HL-60/S4 treated with phorbol 12-myristate 13-acetate at 8.2 ng/mL for 4 days and 3 days (cell line): ENCODE data around the gene STK16.

Experiments
- in situ Hi-C: fragments of 300-500 bp; cut with MboI; formaldehyde crosslinking; loops from 2 replicates; pipeline ENCODE4 v1.15.0; 2022; ENCODE audit warnings: low sequenced_read_pairs

Gene STK16

GRCh38 chr2:219268294-219268693 lies 23.0 kb downstream of the STK16 start:
- in situ Hi-C loops = no loop called here

- in situ Hi-C loops = no loop called here
Observed at GRCh38 chr2:219269362-219270054, 24.2 kb downstream of the STK16 start.

GRCh38 chr2:219270055-219270372 lies 24.7 kb downstream of the STK16 start:
- in situ Hi-C loops = no loop called here

GRCh38 chr2:219271021-219271420 lies 25.7 kb downstream of the STK16 start:
- in situ Hi-C loops = no loop called here

- in situ Hi-C loops = no loop called here
Observed at GRCh38 chr2:219272356-219272755, 27.1 kb downstream of the STK16 start.

- in situ Hi-C loops = no loop called here
Observed at GRCh38 chr2:219272995-219273394, 27.7 kb downstream of the STK16 start.

- in situ Hi-C loops = no loop called here
Observed at GRCh38 chr2:219273937-219274336, 28.7 kb downstream of the STK16 start.

- in situ Hi-C loops = no loop called here
Observed at GRCh38 chr2:219274361-219274921, 29.2 kb downstream of the STK16 start.

GRCh38 chr2:219277703-219278654 lies 32.7 kb downstream of the STK16 start:
- in situ Hi-C loops = no loop called here

- in situ Hi-C loops = no loop called here
Observed at GRCh38 chr2:219278655-219279150, 33.4 kb downstream of the STK16 start.

- in situ Hi-C loops = no loop called here
Observed at GRCh38 chr2:219279151-219279915, 34.1 kb downstream of the STK16 start, which contains the start of gene DNAJB2. DNAJB2 (plus strand) TSS chr2:219279366; CDS start chr2:219279834, 468 bp downstream.

- in situ Hi-C loops = no loop called here
Observed at GRCh38 chr2:219279916-219280516, 34.7 kb downstream of the STK16 start.

- in situ Hi-C loops = no loop called here
Observed at GRCh38 chr2:219280651-219281050, 35.4 kb downstream of the STK16 start.

- in situ Hi-C loops = no loop called here
Observed at GRCh38 chr2:219281588-219281987, 36.3 kb downstream of the STK16 start.

GRCh38 chr2:219282375-219282774 lies 37.1 kb downstream of the STK16 start:
- in situ Hi-C loops = no loop called here

GRCh38 chr2:219282943-219283581 lies 37.8 kb downstream of the STK16 start:
- in situ Hi-C loops = no loop called here

GRCh38 chr2:219284501-219285372 lies 39.5 kb downstream of the STK16 start:
- in situ Hi-C loops = no loop called here

GRCh38 chr2:219285373-219285735 lies 40.1 kb downstream of the STK16 start:
- in situ Hi-C loops = no loop called here

- in situ Hi-C loops = no loop called here
Observed at GRCh38 chr2:219285894-219286425, 40.7 kb downstream of the STK16 start.
